Natural killer cell treated with Interleukin-12 subunit alpha and Interleukin-12 subunit beta and Interleukin-15 and Interleukin-18, amount 100 ng/mL, for 72 hours (primary cell): Measurements from ENCODE around the gene AKT1S1. TPM values are rescaled to one million over a fixed set of nuclear protein-coding genes. Genes with fewer than 3 reads are reported as not detected.

Experiments
- ATAC-seq, 2 donors: fragments of 150-1000 bp; cut with Tn5 transposase in 1 of 2; sonication (Bioruptor Pico), chemical (Tn5 transposase) in 1 of 2; 2 replicates each; pipeline ENCODE4 v1.10.0; 2021
- DNase-seq: peaks from one replicate; pipeline ENCODE4 v3.0.0; 2022; ENCODE audit warnings: low spot score
- H3K27ac Mint-ChIP-seq, 2 donors: 1 replicate in 1 of 2; 2 replicates in 1 of 2; pipeline ENCODE4 v1.8.0; 2022; ENCODE audit warnings: mixed read lengths in 2 of 2, mild to moderate bottlenecking in 1 of 2, moderate library complexity in 1 of 2
- H3K27me3 Mint-ChIP-seq, 2 donors: 1 replicate in 1 of 2; 2 replicates in 1 of 2; pipeline ENCODE4 v1.8.0; 2022; ENCODE audit warnings: mixed read lengths in 2 of 2
- H3K36me3 Mint-ChIP-seq: one replicate; pipeline ENCODE4 v1.8.0; 2022; ENCODE audit warnings: mixed read lengths
- H3K4me1 Mint-ChIP-seq, 2 donors: 1 replicate in 1 of 2; 2 replicates in 1 of 2; pipeline ENCODE4 v1.8.0; 2022; ENCODE audit warnings: low read depth in 2 of 2, mixed read lengths in 2 of 2, mild to moderate bottlenecking in 1 of 2
- H3K4me3 Mint-ChIP-seq: one replicate; pipeline ENCODE4 v1.8.0; 2022; ENCODE audit warnings: mixed read lengths
- H3K9me3 Mint-ChIP-seq: 2 replicates; pipeline ENCODE4 v1.8.0; 2022; ENCODE audit warnings: mixed read lengths
- total RNA-seq, 2 donors: library from RNA; stranded (reverse); gene quantifications; one replicate each; pipeline ENCODE4 v1.2.3, GENCODE V29; 2022

Gene AKT1S1
- total RNA-seq, 2 donors from 2014 or later: 16.8 to 32.1 TPM

DNA sequence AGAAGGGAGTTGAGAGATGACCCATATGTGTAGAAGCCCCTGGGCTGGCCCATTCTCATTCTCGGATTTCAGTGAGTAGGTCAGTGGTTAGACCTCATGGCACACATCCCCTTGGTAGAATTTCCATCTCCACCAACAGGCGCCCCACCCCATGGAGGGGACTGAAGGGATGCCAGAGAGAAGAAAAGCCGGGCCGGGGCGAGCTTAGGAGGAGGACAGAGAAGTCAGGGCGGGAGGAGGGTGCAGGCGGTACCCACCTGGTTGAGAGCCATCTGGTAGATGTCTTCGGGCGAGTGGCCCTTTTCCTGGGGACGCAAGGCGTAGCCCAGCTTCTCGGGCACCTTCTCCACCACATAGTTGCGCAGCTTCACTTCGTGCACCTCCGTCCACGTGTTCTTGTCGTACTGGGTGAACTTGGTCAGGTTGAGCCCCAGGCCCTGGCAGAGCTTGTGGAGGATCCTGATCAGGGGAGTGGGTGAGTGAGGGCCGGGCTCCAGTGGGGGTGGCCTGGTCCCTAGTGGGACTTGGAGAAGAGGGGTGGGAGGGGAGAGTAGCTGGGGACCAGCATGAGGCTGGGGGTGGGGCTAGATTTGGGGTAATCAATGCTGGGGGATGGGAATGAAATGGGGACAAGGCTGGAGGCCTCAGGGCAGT lies 17.0 kb upstream of the AKT1S1 start:
- H3K27ac Mint-ChIP-seq: peak overlapping the region in 1 of 2 donors; percentile 89
- no peak for ATAC-seq
- H3K4me1 Mint-ChIP-seq: peaks cover 36 to 47% of the 10 kb centered on the region in 2 donors
- H3K4me3 Mint-ChIP-seq: peak overlapping the region; percentile 58
- H3K9me3 Mint-ChIP-seq: no peaks in the 10 kb centered on the region
- DNase-seq: no peak
- H3K27me3 Mint-ChIP-seq: peaks cover 0 to 2% of the 10 kb centered on the region in 2 donors
- no peaks in the 10 kb centered on the region for H3K36me3 Mint-ChIP-seq

DNA sequence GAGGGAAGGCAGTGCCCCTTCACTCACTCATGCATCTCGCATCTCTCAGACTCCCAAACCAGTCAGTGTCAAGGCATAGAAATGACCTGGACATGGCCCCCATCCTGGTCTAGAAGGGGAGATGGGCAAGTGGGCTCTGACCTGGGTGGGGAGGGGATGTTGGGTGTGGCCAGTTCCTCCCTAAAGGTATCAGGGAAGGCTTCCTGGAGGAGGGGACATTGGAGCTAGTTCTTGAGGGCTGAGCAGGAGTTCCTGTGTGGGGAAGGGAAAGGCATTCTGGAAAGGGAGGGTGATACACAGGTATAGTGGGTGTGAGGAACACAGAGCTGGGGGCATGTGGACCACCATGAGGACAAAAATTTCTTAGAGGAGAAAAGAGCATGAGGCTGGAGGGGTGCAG lies 15.6 kb upstream of the AKT1S1 start:
- no peak for DNase-seq
- H3K4me1 Mint-ChIP-seq: peaks cover 33 to 44% of the 10 kb centered on the region in 2 donors
- H3K27me3 Mint-ChIP-seq: peaks cover 0 to 2% of the 10 kb centered on the region in 2 donors
- ATAC-seq: no peak
- H3K27ac Mint-ChIP-seq: peak overlapping the region; percentile 15
- peak overlapping the region; percentile 20 for H3K4me3 Mint-ChIP-seq
- no peaks in the 10 kb centered on the region for H3K9me3 Mint-ChIP-seq
- no peaks in the 10 kb centered on the region for H3K36me3 Mint-ChIP-seq

GRCh38 chr19:49891393-49891792 lies 14.2 kb upstream of the AKT1S1 start:
- no peak overlapping the region for H3K27ac Mint-ChIP-seq
- peaks cover 20 to 31% of the 10 kb centered on the region in 2 donors for H3K4me1 Mint-ChIP-seq
- H3K36me3 Mint-ChIP-seq: no peaks in the 10 kb centered on the region
- H3K9me3 Mint-ChIP-seq: no peaks in the 10 kb centered on the region
- no peak for DNase-seq
- H3K27me3 Mint-ChIP-seq: peaks cover 0 to 2% of the 10 kb centered on the region in 2 donors
- no peak for ATAC-seq
- no peak overlapping the region for H3K4me3 Mint-ChIP-seq

DNA sequence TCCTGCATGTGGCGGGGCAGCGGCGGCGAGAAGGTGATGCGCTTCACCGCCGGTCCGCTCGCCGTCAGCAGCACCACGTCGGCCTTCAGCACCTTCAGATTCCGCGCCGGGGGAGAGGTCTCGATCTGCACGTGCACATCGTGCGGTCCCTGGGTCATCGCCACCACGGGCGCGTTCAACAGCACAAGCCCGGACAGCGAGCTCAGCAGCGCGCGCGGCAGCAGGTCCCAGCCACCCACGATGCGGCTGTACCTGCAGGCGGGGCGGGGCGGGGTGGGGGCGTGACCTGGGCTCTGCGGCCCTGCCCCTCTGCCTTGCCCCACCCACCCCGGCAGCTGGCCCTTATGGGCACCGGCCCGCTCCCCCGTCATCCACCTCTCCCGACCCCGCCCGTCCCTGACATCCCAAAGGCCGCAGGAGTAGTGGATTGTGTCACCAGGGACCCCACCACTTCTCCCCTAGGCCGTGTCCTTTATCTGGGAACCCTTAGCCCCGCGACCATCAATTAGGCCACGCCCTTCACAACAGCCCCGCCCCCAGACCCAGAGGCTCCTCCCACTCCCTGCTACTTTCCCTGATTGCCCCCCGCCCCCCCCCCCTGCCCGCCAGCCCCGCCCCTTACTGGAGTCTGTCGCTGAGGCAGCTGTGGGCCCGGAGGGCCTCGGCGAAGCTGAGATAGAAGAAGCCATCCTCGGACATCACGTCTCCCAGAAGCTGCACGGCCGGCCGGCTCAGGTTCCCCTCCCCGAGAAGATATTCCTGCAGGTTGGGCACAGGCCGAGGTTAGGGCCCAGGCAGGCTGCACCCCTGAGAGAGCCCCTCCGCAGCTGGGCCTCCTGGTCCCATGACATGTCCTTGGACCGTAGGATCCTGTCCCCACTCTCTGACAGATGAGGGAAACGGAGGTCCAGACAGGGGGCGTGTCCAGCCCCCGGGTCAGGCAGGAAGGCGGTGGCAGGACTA lies 13.5 kb upstream of the AKT1S1 start:
- DNase-seq (no peak), ATAC-seq (peak; percentile 64 to 80)
- Mint-ChIP-seq H3K36me3 (no peaks in the 10 kb centered on the region), H3K4me3 (peak overlapping the region; percentile 62), H3K4me1 (peaks cover 14 to 24% of the 10 kb centered on the region in 2 donors), H3K27ac (no peak overlapping the region), H3K9me3 (no peaks in the 10 kb centered on the region), H3K27me3 (peaks cover 0 to 2% of the 10 kb centered on the region in 2 donors)

DNA sequence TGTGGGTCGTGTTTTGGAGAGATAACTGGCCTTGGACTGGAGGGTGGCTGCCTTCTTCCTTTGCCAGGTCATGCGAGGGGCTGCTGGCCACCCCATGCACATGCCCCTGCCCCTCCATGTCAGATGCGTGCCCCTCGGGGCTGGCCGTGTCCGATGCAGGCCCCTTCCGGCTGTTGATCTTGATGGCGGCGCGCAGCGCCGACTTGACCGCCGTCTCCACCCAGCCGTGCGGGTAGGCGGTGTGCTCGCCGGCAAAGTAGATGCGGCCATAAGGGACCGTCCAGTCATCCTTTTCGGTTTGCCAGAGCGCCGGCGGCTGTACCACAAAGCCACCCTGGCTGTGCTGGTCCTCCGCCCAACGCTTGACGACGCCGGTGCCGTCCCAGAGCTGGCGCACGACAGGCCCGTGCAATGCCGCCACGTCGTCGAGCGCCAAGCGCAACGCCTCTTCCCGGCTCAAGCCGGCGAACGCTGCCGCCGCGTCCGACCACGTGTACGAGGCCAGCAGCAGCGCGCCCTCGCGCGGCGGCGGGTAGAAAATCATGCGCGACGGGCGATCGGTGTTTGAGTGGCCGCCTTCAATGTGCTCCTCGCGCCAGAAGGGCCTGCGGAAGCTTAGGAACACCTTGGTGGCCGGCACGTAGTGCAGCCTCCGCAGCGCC lies 12.7 kb upstream of the AKT1S1 start:
- Mint-ChIP-seq H3K36me3 (no peaks in the 10 kb centered on the region), H3K27ac (no peak overlapping the region), H3K9me3 (no peaks in the 10 kb centered on the region), H3K27me3 (peaks cover 0 to 2% of the 10 kb centered on the region in 2 donors), H3K4me3 (peak overlapping the region; percentile 62), H3K4me1 (peaks cover 14 to 21% of the 10 kb centered on the region in 2 donors)
- no peak for DNase-seq
- peak; percentile 70 to 83 for ATAC-seq

DNA sequence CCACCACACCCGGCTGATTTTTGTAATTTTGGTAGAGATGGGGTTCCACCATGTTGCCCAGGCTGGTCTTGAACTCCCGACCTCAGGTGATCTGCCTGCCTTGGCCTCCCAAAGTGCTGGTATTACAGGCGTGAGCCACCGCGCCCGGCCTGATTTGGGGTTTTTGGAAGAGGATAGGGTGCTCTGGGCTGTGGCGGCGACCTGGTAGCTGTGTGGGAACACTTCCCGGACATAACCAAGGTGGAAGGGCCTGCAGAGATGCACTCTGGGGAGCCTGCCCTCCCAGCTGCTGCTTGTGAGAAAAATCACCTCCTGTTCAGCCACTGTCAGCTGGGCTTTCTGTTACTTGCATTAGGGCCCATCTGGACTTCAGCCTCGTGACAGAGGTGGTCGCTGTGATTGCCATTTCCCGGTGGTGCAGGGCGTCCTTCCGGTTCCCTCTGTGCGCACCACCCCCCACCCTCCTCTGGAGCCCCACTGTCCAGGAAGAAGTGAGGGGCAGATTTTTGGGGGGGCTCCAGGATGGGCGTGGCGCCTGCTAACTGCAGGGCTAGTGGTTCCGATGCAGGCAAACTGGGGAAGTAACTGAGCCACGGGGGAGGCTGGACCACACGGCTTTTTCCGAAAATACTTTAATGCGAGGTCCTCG lies 12.0 kb upstream of the AKT1S1 start:
- Mint-ChIP-seq H3K27ac (no peak overlapping the region), H3K27me3 (peaks cover 0 to 2% of the 10 kb centered on the region in 2 donors), H3K36me3 (no peaks in the 10 kb centered on the region), H3K4me3 (no peak overlapping the region), H3K9me3 (no peaks in the 10 kb centered on the region), H3K4me1 (peaks cover 14 to 15% of the 10 kb centered on the region in 2 donors)
- DNase-seq: no peak
- no peak for ATAC-seq

GRCh38 chr19:49888510-49888824 lies 11.3 kb upstream of the AKT1S1 start:
- Mint-ChIP-seq H3K9me3 (no peaks in the 10 kb centered on the region), H3K4me3 (no peak overlapping the region), H3K4me1 (peaks cover 12 to 15% of the 10 kb centered on the region in 2 donors), H3K36me3 (no peaks in the 10 kb centered on the region), H3K27ac (no peak overlapping the region), H3K27me3 (peaks cover 0 to 2% of the 10 kb centered on the region in 2 donors)
- ATAC-seq (no peak), DNase-seq (no peak)

GRCh38 chr19:49887665-49888509 lies 10.7 kb upstream of the AKT1S1 start:
- no peaks in the 10 kb centered on the region for H3K9me3 Mint-ChIP-seq
- peaks cover 0 to 2% of the 10 kb centered on the region in 2 donors for H3K27me3 Mint-ChIP-seq
- H3K27ac Mint-ChIP-seq: no peak overlapping the region
- peaks cover 6 to 11% of the 10 kb centered on the region in 2 donors for H3K4me1 Mint-ChIP-seq
- ATAC-seq: no peak
- H3K4me3 Mint-ChIP-seq: no peak overlapping the region
- DNase-seq: no peak
- no peaks in the 10 kb centered on the region for H3K36me3 Mint-ChIP-seq

- DNase-seq: no peak
- Mint-ChIP-seq H3K4me3 (no peak overlapping the region), H3K4me1 (peaks cover 0 to 7% of the 10 kb centered on the region in 2 donors), H3K36me3 (no peaks in the 10 kb centered on the region), H3K27me3 (no peaks in the 10 kb centered on the region), H3K27ac (no peak overlapping the region), H3K9me3 (no peaks in the 10 kb centered on the region)
- no peak for ATAC-seq
Measured at GRCh38 chr19:49887037-49887664, 10.0 kb upstream of the AKT1S1 start.

- no peak for DNase-seq
- Mint-ChIP-seq H3K9me3 (no peaks in the 10 kb centered on the region), H3K36me3 (no peaks in the 10 kb centered on the region), H3K27me3 (no peaks in the 10 kb centered on the region), H3K27ac (no peak overlapping the region), H3K4me1 (no peaks in the 10 kb centered on the region), H3K4me3 (no peak overlapping the region)
- ATAC-seq: no peak
Measured at GRCh38 chr19:49884760-49885159, 7.6 kb upstream of the AKT1S1 start.

- no peaks in the 10 kb centered on the region for H3K9me3 Mint-ChIP-seq
Measured at GRCh38 chr19:49884109-49884508, 7.0 kb upstream of the AKT1S1 start.

GRCh38 chr19:49883094-49883493 lies 5.9 kb upstream of the AKT1S1 start:
- DNase-seq (no peak), ATAC-seq (no peak)
- H3K36me3 Mint-ChIP-seq: no peaks in the 10 kb centered on the region
- peaks cover 8 to 12% of the 10 kb centered on the region in 2 donors for H3K4me1 Mint-ChIP-seq
- H3K27ac Mint-ChIP-seq: no peak overlapping the region
- H3K9me3 Mint-ChIP-seq: no peaks in the 10 kb centered on the region
- H3K27me3 Mint-ChIP-seq: no peaks in the 10 kb centered on the region
- H3K4me3 Mint-ChIP-seq: no peak overlapping the region

More at GRCh38 chr19:49884109-49884508, 7.0 kb upstream of the AKT1S1 start:
- ATAC-seq (no peak), DNase-seq (no peak)
- no peaks in the 10 kb centered on the region for H3K27me3 Mint-ChIP-seq
- H3K27ac Mint-ChIP-seq: no peak overlapping the region
- H3K36me3 Mint-ChIP-seq: no peaks in the 10 kb centered on the region
- no peak overlapping the region for H3K4me3 Mint-ChIP-seq
- H3K4me1 Mint-ChIP-seq: peaks cover 0 to 1% of the 10 kb centered on the region in 2 donors
